GM11168 (cell line): ENCODE results near the gene SYDE1.

ENCODE experiments used
- in situ Hi-C: fragments of 300-500 bp; cut with MboI; formaldehyde crosslinking; loops from one replicate; pipeline ENCODE4 v1.12.0; 2022; ENCODE audit warnings: low sequenced_read_pairs; ENCODE audit not compliant: unreplicated experiment

The SYDE1 gene

GRCh38 chr19:15108145-15108844, 1.1 kb downstream of the SYDE1 start:
- in situ Hi-C loops: no loop called here

GRCh38 chr19:15108845-15109767, 1.9 kb downstream of the SYDE1 start:
- in situ Hi-C loops: no loop called here

- in situ Hi-C loops: no loop called here
These were observed 2.7 kb downstream of the SYDE1 start for GRCh38 chr19:15109768-15110417.

- in situ Hi-C loops: no loop called here
These were observed 3.2 kb downstream of the SYDE1 start for GRCh38 chr19:15110418-15110815.

GRCh38 chr19:15111758-15112157, 4.6 kb downstream of the SYDE1 start:
- in situ Hi-C loops: no loop called here

- in situ Hi-C loops: no loop called here
These were observed 5.2 kb downstream of the SYDE1 start for GRCh38 chr19:15112385-15112784.

GRCh38 chr19:15113245-15114152, 6.3 kb downstream of the SYDE1 start:
- in situ Hi-C loops: no loop called here

GRCh38 chr19:15114153-15114540, 6.9 kb downstream of the SYDE1 start:
- in situ Hi-C loops: no loop called here

GRCh38 chr19:15115080-15115479, 7.9 kb downstream of the SYDE1 start:
- in situ Hi-C loops: no loop called here

- in situ Hi-C loops: no loop called here
These were observed 8.8 kb downstream of the SYDE1 start for GRCh38 chr19:15115762-15116615.

GRCh38 chr19:15116856-15117255, 9.7 kb downstream of the SYDE1 start:
- in situ Hi-C loops: no loop called here

GRCh38 chr19:15118248-15118647, 11.0 kb downstream of the SYDE1 start:
- in situ Hi-C loops: no loop called here

- in situ Hi-C loops: no loop called here
These were observed 11.7 kb downstream of the SYDE1 start for GRCh38 chr19:15118789-15119494.

GRCh38 chr19:15120135-15121026, 13.2 kb downstream of the SYDE1 start:
- in situ Hi-C loops: no loop called here

- in situ Hi-C loops: no loop called here
These were observed 15.3 kb downstream of the SYDE1 start for GRCh38 chr19:15122331-15123030.

GRCh38 chr19:15123031-15123890, 16.1 kb downstream of the SYDE1 start:
- in situ Hi-C loops: no loop called here
